K562 (cell line): Measurements from ENCODE around the gene CAPS. TPM values are rescaled to one million over a fixed set of nuclear protein-coding genes. Genes with fewer than 3 reads are reported as not detected.

Experiments
- ARNT ChIP-seq, 2 experiments: fragments of 450-650 bp; IDR thresholded peaks; 2 replicates each; pipeline ENCODE4 v1.6.1; 2016; ENCODE audit warnings: mild to moderate bottlenecking in 1 of 2
- ATF6 ChIP-seq: sonication (generic); formaldehyde crosslinking; IDR thresholded peaks from 2 replicates; pipeline ENCODE4 v1.4.0; 2020; ENCODE audit warnings: mild to moderate bottlenecking, missing genetic modification reagents
- DEAF1 ChIP-seq: fragments of 450-650 bp; formaldehyde crosslinking; IDR thresholded peaks from 2 replicates; pipeline ENCODE4 v1.4.0; 2020; ENCODE audit warnings: mild to moderate bottlenecking, moderate library complexity
- ETS1 ChIP-seq: conservative IDR thresholded peaks from 2 replicates; pipeline ENCODE4 v1.6.1; 2011; ENCODE audit warnings: low read depth, mild to moderate bottlenecking, low read length; ENCODE audit not compliant: control insufficient read depth
- FOXJ2 ChIP-seq: fragments of 200-800 bp; sonication (Bioruptor generic); IDR thresholded peaks from 2 replicates; pipeline ENCODE4 v1.6.1; 2016; ENCODE audit warnings: missing genetic modification characterization, missing compliant biosample characterization
- GABPB1 ChIP-seq: sonication (generic); formaldehyde crosslinking; IDR thresholded peaks from 2 replicates; pipeline ENCODE4 v1.8.0; 2022; ENCODE audit warnings: mild to moderate bottlenecking, missing genetic modification reagents
- GATAD2A ChIP-seq: fragments of 450-650 bp; IDR thresholded peaks from 2 replicates; pipeline ENCODE4 v1.6.1; 2017
- HMGN3 ChIP-seq: IDR thresholded peaks from 2 replicates; pipeline ENCODE4 v1.6.1; 2011; ENCODE audit warnings: borderline replicate concordance, low read depth, mild to moderate bottlenecking, mixed read lengths, low read length; ENCODE audit not compliant: insufficient read length; ENCODE audit errors: extremely low read depth
- NR2C1 ChIP-seq, 2 experiments: fragments of 450-650 bp; IDR thresholded peaks; 2 replicates each; pipeline ENCODE4 v1.6.1; 2017; ENCODE audit warnings: mild to moderate bottlenecking in 2 of 2, antibody characterized with exemption in 1 of 2, inconsistent platforms in 1 of 2, missing compliant biosample characterization in 1 of 2, missing genetic modification characterization in 1 of 2
- PRDM10 ChIP-seq: fragments of 450-650 bp; IDR thresholded peaks from 2 replicates; pipeline ENCODE4 v1.6.1; 2018; ENCODE audit not compliant: partially characterized antibody
- U2AF1 ChIP-seq: fragments of 200-400 bp; formaldehyde crosslinking; optimal IDR thresholded peaks from 2 replicates; pipeline ENCODE3; 2017; ENCODE audit warnings: mild to moderate bottlenecking, low read depth, low read length, moderate library complexity
- ZNF217 ChIP-seq: sonication (generic); formaldehyde crosslinking; IDR thresholded peaks from 2 replicates; pipeline ENCODE4 v1.8.0; 2022; ENCODE audit warnings: mild to moderate bottlenecking, missing genetic modification reagents
- polyA plus RNA-seq, 8 experiments: library from polyadenylated mRNA; depleted of rRNA in 4 of 8; stranded (reverse) in 5 of 8; unstranded in 3 of 8; fragments of >200 nt; fragmentation: Nextera tagmentation in 2 of 8; fragmentation: Illumina TruSeq in 1 of 8; extraction: Ambion mirVana in 2 of 8; extraction: Trizol in 1 of 8; gene quantifications; 2 replicates each; pipeline versions ENCODE4 v1.2.1 to v1.2.3, GENCODE V29; 2011 to 2014; ENCODE audit warnings: inconsistent platforms in 1 of 8, missing spikeins in 1 of 8
- total RNA-seq, 7 experiments: library from RNA; depleted of rRNA in 6 of 7; stranded (reverse); fragments of >200 nt in 6 of 7; fragmentation: Illumina TruSeq in 2 of 7; extraction: Trizol in 2 of 7; gene quantifications; 2 replicates each; pipeline versions ENCODE4 v1.2.1 to v1.2.3, GENCODE V29; 2011 to 2021; ENCODE audit warnings: low replicate concordance in 1 of 7
- TF ChIP-seq, protein P1 (sequence below), 2 experiments: fragments of 450-650 bp in 1 of 2; sonication (generic) in 1 of 2; formaldehyde crosslinking in 1 of 2; IDR thresholded peaks in 1 of 2; conservative IDR thresholded peaks in 1 of 2; 2 replicates each; pipeline versions ENCODE4 v1.6.1 to v1.8.1; 2016 to 2023; ENCODE audit warnings: mild to moderate bottlenecking in 2 of 2, moderate library complexity in 2 of 2, inconsistent platforms in 1 of 2, missing genetic modification reagents in 1 of 2
- TF ChIP-seq, protein P2 (sequence below): fragments of 450-650 bp; formaldehyde crosslinking; IDR thresholded peaks from 2 replicates; pipeline ENCODE4 v1.4.0; 2020; ENCODE audit warnings: mild to moderate bottlenecking, mixed read lengths

The CAPS gene
- total and polyA plus RNA-seq, 9 of the 15 experiments (the other 6 are each of a cell fraction or from before 2014, with no cell fraction given): 0.15 to 4.0 (median 0.91) TPM

DNA sequence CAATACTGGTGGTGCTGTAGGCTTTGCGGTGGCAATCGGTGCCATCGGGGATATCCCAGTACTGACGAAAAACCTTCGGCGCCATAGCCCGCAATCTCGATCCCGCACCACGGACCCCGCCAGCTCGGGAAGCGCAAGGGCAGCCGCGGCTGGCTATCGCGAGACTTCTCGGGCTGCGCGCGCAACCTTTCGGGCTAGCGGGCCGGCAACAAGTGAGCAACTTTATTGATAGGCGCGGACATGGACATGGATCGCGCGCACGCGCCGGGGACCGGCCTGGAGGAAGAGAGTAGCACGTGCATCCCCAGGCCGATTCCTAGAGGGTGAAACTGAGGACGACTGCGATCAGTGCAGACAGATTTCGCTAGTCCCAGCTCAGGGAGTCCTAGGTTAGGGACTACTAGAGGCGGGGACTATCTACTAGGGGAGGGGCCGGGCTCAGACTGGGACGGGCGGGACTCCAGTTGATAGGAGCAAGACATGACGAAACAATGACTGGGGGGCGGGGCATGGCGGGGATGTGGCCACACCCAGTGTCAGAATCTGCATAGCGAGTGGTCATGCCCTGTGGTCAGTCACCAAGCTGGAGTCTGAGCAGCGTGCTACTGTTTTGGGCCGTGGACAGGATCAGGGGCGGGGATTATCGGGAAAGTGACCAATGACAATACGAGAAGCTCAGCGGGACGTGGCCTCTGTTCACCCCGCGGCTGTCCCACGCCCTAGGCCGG is 10.3 kb upstream of the CAPS start, which contains the start of gene NDUFA11 (continued):
- TF ChIP-seq ETS1 (peak; percentile 70), ARNT (IDR thresholded peaks at IDR 0.05) (peak; percentile 21 to 22; a peak in 2 of 4 replicates), GATAD2A (no peak), GABPB1 (peak; percentile 76), FOXJ2 (tag) (peak; percentile 78), NR2C1 (IDR thresholded peaks at IDR 0.05) (peak; percentile 65), NR2C1 (tag; IDR thresholded peaks at IDR 0.05) (0 out of 2 replicates have a peak, but pooled peaks have one; percentile 32), ZNF217 (CRISPR knock-in tag) (no peak), U2AF1 (peak; percentile 70), PRDM10 (no peak), ATF6 (CRISPR knock-in tag) (peak; percentile 86; the same call in 1 of the 2 replicates), HMGN3 (peak; percentile 81), DEAF1 (CRISPR knock-in tag) (no peak)
- TF ChIP-seq, protein P1, sequence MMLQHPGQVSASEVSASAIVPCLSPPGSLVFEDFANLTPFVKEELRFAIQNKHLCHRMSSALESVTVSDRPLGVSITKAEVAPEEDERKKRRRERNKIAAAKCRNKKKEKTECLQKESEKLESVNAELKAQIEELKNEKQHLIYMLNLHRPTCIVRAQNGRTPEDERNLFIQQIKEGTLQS (IDR thresholded peaks at IDR 0.05): peak; percentile 92
- TF ChIP-seq, protein P1 (CRISPR knock-in tag; conservative IDR thresholded peaks at IDR 0.05): peak; percentile 80; the same call in 1 of the 2 replicates
- TF ChIP-seq, protein P2, sequence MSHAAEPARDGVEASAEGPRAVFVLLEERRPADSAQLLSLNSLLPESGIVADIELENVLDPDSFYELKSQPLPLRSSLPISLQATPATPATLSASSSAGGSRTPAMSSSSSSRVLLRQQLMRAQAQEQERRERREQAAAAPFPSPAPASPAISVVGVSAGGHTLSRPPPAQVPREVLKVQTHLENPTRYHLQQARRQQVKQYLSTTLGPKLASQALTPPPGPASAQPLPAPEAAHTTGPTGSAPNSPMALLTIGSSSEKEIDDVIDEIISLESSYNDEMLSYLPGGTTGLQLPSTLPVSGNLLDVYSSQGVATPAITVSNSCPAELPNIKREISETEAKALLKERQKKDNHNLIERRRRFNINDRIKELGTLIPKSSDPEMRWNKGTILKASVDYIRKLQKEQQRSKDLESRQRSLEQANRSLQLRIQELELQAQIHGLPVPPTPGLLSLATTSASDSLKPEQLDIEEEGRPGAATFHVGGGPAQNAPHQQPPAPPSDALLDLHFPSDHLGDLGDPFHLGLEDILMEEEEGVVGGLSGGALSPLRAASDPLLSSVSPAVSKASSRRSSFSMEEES (CRISPR knock-in tag): no peak
